Measurements from ENCODE around the gene ABCB8. TPM values are rescaled to one million over a fixed set of nuclear protein-coding genes. Genes with fewer than 3 reads are reported as not detected.

The ABCB8 gene
- total and polyA plus RNA-seq, 9 of the 15 experiments (the other 6 are each of a cell fraction or from before 2014, with no cell fraction given) = 7.6 to 106 (median 36.3) TPM

- TF ChIP-seq MTA1 (IDR thresholded peaks at IDR 0.05; ENCODE audit: borderline replicate concordance) (peak; percentile 91), POLR3A (IDR thresholded peaks at IDR 0.05; ENCODE audit: borderline replicate concordance, extremely low read depth, insufficient read depth, insufficient read length) (no peak), MCM3 (IDR thresholded peaks at IDR 0.05) (no peak), ZNF764 (CRISPR knock-in tag; IDR thresholded peaks at IDR 0.05; ENCODE audit: low read depth) (no peak), TBL1XR1 (IDR thresholded peaks at IDR 0.05; ENCODE audit: low read length in 2 of 2) (peak; percentile 46 to 94; a peak in 3 of 4 replicates), ARHGAP35 (IDR thresholded peaks at IDR 0.05; ENCODE audit: partially characterized antibody) (no peak), PKNOX1 (IDR thresholded peaks at IDR 0.05) (0 out of 2 replicates have a peak, but pooled peaks have one; percentile 15), NFIC (IDR thresholded peaks at IDR 0.05) (no peak), GABPB1 (CRISPR knock-in tag; IDR thresholded peaks at IDR 0.05) (no peak; the same call in 1 of the 2 replicates), PTTG1 (tag; IDR thresholded peaks at IDR 0.05; ENCODE audit: low read depth) (no peak), FOXJ2 (tag; IDR thresholded peaks at IDR 0.05) (no peak), MAFK (IDR thresholded peaks at IDR 0.05; ENCODE audit: low read length) (no peak), CBFA2T3 (IDR thresholded peaks at IDR 0.05) (peak; percentile 56), GTF2A2 (tag; IDR thresholded peaks at IDR 0.05) (no peak), ZNF146 (CRISPR knock-in tag; IDR thresholded peaks at IDR 0.05; ENCODE audit: unreplicated experiment) (no peak), CHCHD3 (CRISPR knock-in tag; IDR thresholded peaks at IDR 0.05) (no peak), RB1 (IDR thresholded peaks at IDR 0.05; ENCODE audit: low read depth) (no peak), ZNF77 (CRISPR knock-in tag; IDR thresholded peaks at IDR 0.05) (no peak), ZNF696 (CRISPR knock-in tag; conservative IDR thresholded peaks at IDR 0.05) (no peak)
Measured at GRCh38 chr7:150997075-150997511, 31.2 kb upstream of the ABCB8 start (continued).

Measured in K562 (cell line).